Nephron (organoid): ENCODE measurements around the gene AMER2.

Experiments
- H3K27ac Mint-ChIP-seq, 3 experiments: 2 replicates each; pipeline ENCODE4 v1.8.0; 2020; ENCODE audit warnings: mixed read lengths in 3 of 3, mild to moderate bottlenecking in 2 of 3, moderate library complexity in 1 of 3
- H3K27me3 Mint-ChIP-seq: 2 replicates; pipeline ENCODE4 v1.8.0; 2021; ENCODE audit warnings: low read depth, mild to moderate bottlenecking, moderate library complexity, mixed read lengths
- H3K36me3 Mint-ChIP-seq: 2 replicates; pipeline ENCODE4 v1.8.0; 2020; ENCODE audit warnings: low read depth, mixed read lengths
- H3K4me1 Mint-ChIP-seq: 2 replicates; pipeline ENCODE4 v1.8.0; 2020; ENCODE audit warnings: mixed read lengths
- H3K4me3 Mint-ChIP-seq, 3 experiments: 2 replicates each; pipeline ENCODE4 v1.8.0; 2020; ENCODE audit warnings: mild to moderate bottlenecking in 3 of 3, mixed read lengths in 3 of 3, moderate library complexity in 2 of 3
- H3K9me3 Mint-ChIP-seq: 2 replicates; pipeline ENCODE4 v1.8.0; 2020; ENCODE audit warnings: mixed read lengths
- CTCF ChIP-seq, 3 experiments: fragments of 200-600 bp; sonication (generic); IDR thresholded peaks; one replicate each; pipeline ENCODE4 v1.5.0; 2021; ENCODE audit warnings: antibody characterized with exemption in 3 of 3; ENCODE audit not compliant: unreplicated experiment in 3 of 3

The AMER2 gene

GRCh38 chr13:25157681-25158080 lies 14.4 kb downstream of the AMER2 start:
- no peak overlapping the region for H3K27ac Mint-ChIP-seq
- H3K4me3 Mint-ChIP-seq: no peak overlapping the region
- peaks cover 19% of the 10 kb centered on the region for H3K27me3 Mint-ChIP-seq
- no peaks in the 10 kb centered on the region for H3K9me3 Mint-ChIP-seq
- no peaks in the 10 kb centered on the region for H3K36me3 Mint-ChIP-seq
- TF ChIP-seq CTCF (IDR thresholded peaks at IDR 0.05; ENCODE audit: unreplicated experiment in 3 of 3): no peak
- no peaks in the 10 kb centered on the region for H3K4me1 Mint-ChIP-seq

GRCh38 chr13:25153736-25154135 lies 18.4 kb downstream of the AMER2 start:
- H3K9me3 Mint-ChIP-seq: peaks cover 6% of the 10 kb centered on the region
- H3K4me3 Mint-ChIP-seq: no peak overlapping the region
- no peaks in the 10 kb centered on the region for H3K4me1 Mint-ChIP-seq
- peaks cover 38% of the 10 kb centered on the region for H3K27me3 Mint-ChIP-seq
- no peak for TF ChIP-seq CTCF (IDR thresholded peaks at IDR 0.05; ENCODE audit: unreplicated experiment in 3 of 3)
- H3K36me3 Mint-ChIP-seq: no peaks in the 10 kb centered on the region
- H3K27ac Mint-ChIP-seq: no peak overlapping the region

- Mint-ChIP-seq H3K9me3 (peaks cover 6% of the 10 kb centered on the region), H3K36me3 (no peaks in the 10 kb centered on the region), H3K27ac (no peak overlapping the region), H3K4me1 (no peaks in the 10 kb centered on the region), H3K4me3 (no peak overlapping the region), H3K27me3 (peaks cover 34% of the 10 kb centered on the region)
- no peak for TF ChIP-seq CTCF (IDR thresholded peaks at IDR 0.05; ENCODE audit: unreplicated experiment in 3 of 3)
Measured at GRCh38 chr13:25151626-25152195, 20.4 kb downstream of the AMER2 start.

GRCh38 chr13:25149711-25150110 lies 22.4 kb downstream of the AMER2 start:
- Mint-ChIP-seq H3K4me1 (no peaks in the 10 kb centered on the region), H3K27ac (no peak overlapping the region), H3K27me3 (peaks cover 31% of the 10 kb centered on the region), H3K4me3 (no peak overlapping the region), H3K36me3 (no peaks in the 10 kb centered on the region), H3K9me3 (peaks cover 6% of the 10 kb centered on the region)
- TF ChIP-seq CTCF (IDR thresholded peaks at IDR 0.05; ENCODE audit: unreplicated experiment in 3 of 3): no peak

- Mint-ChIP-seq H3K4me1 (no peaks in the 10 kb centered on the region), H3K27me3 (peaks cover 25% of the 10 kb centered on the region), H3K36me3 (no peaks in the 10 kb centered on the region), H3K9me3 (peaks cover 6% of the 10 kb centered on the region), H3K27ac (no peak overlapping the region), H3K4me3 (no peak overlapping the region)
- TF ChIP-seq CTCF (IDR thresholded peaks at IDR 0.05; ENCODE audit: unreplicated experiment in 3 of 3): no peak
Measured at GRCh38 chr13:25148402-25148771, 23.7 kb downstream of the AMER2 start.

GRCh38 chr13:25147638-25148401 lies 24.3 kb downstream of the AMER2 start:
- H3K9me3 Mint-ChIP-seq: peaks cover 6% of the 10 kb centered on the region
- no peaks in the 10 kb centered on the region for H3K36me3 Mint-ChIP-seq
- no peak overlapping the region for H3K27ac Mint-ChIP-seq
- no peaks in the 10 kb centered on the region for H3K4me1 Mint-ChIP-seq
- no peak overlapping the region for H3K4me3 Mint-ChIP-seq
- peaks cover 21% of the 10 kb centered on the region for H3K27me3 Mint-ChIP-seq
- no peak for TF ChIP-seq CTCF (IDR thresholded peaks at IDR 0.05; ENCODE audit: unreplicated experiment in 3 of 3)
